HL-60/S4 treated with phorbol 12-myristate 13-acetate at 8.2 ng/mL for 4 days and 3 days (cell line): ENCODE measurements around the gene ACADM.
"Not testable (repeated sequence)": the region's sequence is repeated elsewhere in the genome, so short reads cannot be mapped to it uniquely, and the experiment has no call there.

Experiments
- in situ Hi-C: fragments of 300-500 bp; cut with MboI; formaldehyde crosslinking; loops from 2 replicates; pipeline ENCODE4 v1.15.0; 2022; ENCODE audit warnings: low sequenced_read_pairs

The ACADM gene

GRCh38 chr1:75789988-75790387 is 65.5 kb downstream of the ACADM start:
- in situ Hi-C loops, result loop anchor here (10.0 kb wide), 1 partner anchor 65 kb away; the partner anchor contains the start of gene ACADM

- in situ Hi-C loops, result no loop called here
These were observed 66.5 kb downstream of the ACADM start for GRCh38 chr1:75791022-75791421.

- in situ Hi-C loops, result no loop called here
These were observed 67.6 kb downstream of the ACADM start for GRCh38 chr1:75792091-75792490.

GRCh38 chr1:75794382-75794781 is 69.9 kb downstream of the ACADM start:
- in situ Hi-C loops, result no loop called here

GRCh38 chr1:75795703-75796193 is 71.2 kb downstream of the ACADM start:
- in situ Hi-C loops, result no loop called here

GRCh38 chr1:75796376-75797272 is 72.1 kb downstream of the ACADM start, which contains the start of gene MSH4:
Gene MSH4 (plus strand): TSS chr1:75796882. CDS start chr1:75796986, 104 bp downstream.
- in situ Hi-C loops, result no loop called here

- in situ Hi-C loops, result no loop called here
These were observed 72.7 kb downstream of the ACADM start for GRCh38 chr1:75797273-75797588.

- in situ Hi-C loops, result no loop called here
These were observed 73.2 kb downstream of the ACADM start for GRCh38 chr1:75797606-75798216.

GRCh38 chr1:75801480-75801879 is 77.0 kb downstream of the ACADM start:
- in situ Hi-C loops, result not testable (repeated sequence)

GRCh38 chr1:75808921-75809320 is 84.4 kb downstream of the ACADM start:
- in situ Hi-C loops, result no loop called here

GRCh38 chr1:75810113-75810512 is 85.6 kb downstream of the ACADM start:
- in situ Hi-C loops, result not testable (repeated sequence)

- in situ Hi-C loops, result no loop called here
These were observed 86.9 kb downstream of the ACADM start for GRCh38 chr1:75811211-75811981.

GRCh38 chr1:75812065-75812464 is 87.6 kb downstream of the ACADM start:
- in situ Hi-C loops, result no loop called here
